K562 (cell line): ENCODE measurements around the gene FBP1. TPM values are rescaled to one million over a fixed set of nuclear protein-coding genes. Genes with fewer than 3 reads are reported as not detected.

ENCODE experiments used
- CHCHD3 ChIP-seq: fragments of 250-450 bp; sonication (Bioruptor Pico); IDR thresholded peaks from 2 replicates; pipeline ENCODE4 v2.1.2; 2022; ENCODE audit warnings: mild to moderate bottlenecking
- EP300 ChIP-seq: IDR thresholded peaks from 2 replicates; pipeline ENCODE4 v1.6.1; 2012; ENCODE audit warnings: low read length, improper control_type of control experiment
- HNRNPUL1 ChIP-seq: fragments of 200-400 bp; formaldehyde crosslinking; IDR thresholded peaks from 2 replicates; pipeline ENCODE4 v1.6.1; 2017; ENCODE audit warnings: low read length
- MTA2 ChIP-seq: fragments of 450-650 bp; IDR thresholded peaks from 2 replicates; pipeline ENCODE4 v1.6.1; 2016; ENCODE audit warnings: low read depth
- NONO ChIP-seq, 2 experiments: fragments of 200-400 bp in 1 of 2; fragments of 450-650 bp in 1 of 2; formaldehyde crosslinking in 1 of 2; IDR thresholded peaks; 2 replicates each; pipeline ENCODE4 v1.6.1; 2017; ENCODE audit warnings: low read depth in 2 of 2, mild to moderate bottlenecking in 2 of 2, moderate library complexity in 2 of 2, low read length in 1 of 2
- PTBP1 ChIP-seq: fragments of 200-400 bp; formaldehyde crosslinking; IDR thresholded peaks from 2 replicates; pipeline ENCODE4 v1.6.1; 2017; ENCODE audit warnings: low read depth, low read length
- RHOXF2B ChIP-seq: fragments of 250-450 bp; sonication (Bioruptor Pico); conservative IDR thresholded peaks from 2 replicates; pipeline ENCODE4 v1.5.1; 2021
- TAF15 ChIP-seq: fragments of 200-400 bp; formaldehyde crosslinking; IDR thresholded peaks from 2 replicates; pipeline ENCODE4 v1.6.1; 2017; ENCODE audit warnings: mild to moderate bottlenecking, low read depth, low read length, moderate library complexity
- ZNF311 ChIP-seq: fragments of 250-450 bp; sonication (Bioruptor Pico); IDR thresholded peaks from 2 replicates; pipeline ENCODE4 v1.4.0; 2020; ENCODE audit warnings: mild to moderate bottlenecking, moderate library complexity
- ZNF584 ChIP-seq: fragments of 200-800 bp; sonication (Bioruptor generic); IDR thresholded peaks from 2 replicates; pipeline ENCODE4 v1.6.1; 2016; ENCODE audit warnings: low read depth, mild to moderate bottlenecking, missing genetic modification characterization, missing compliant biosample characterization
- ZNF717 ChIP-seq: fragments of 250-450 bp; sonication (Bioruptor Pico); IDR thresholded peaks from 2 replicates; pipeline ENCODE4 v1.5.0; 2021
- polyA plus RNA-seq, 8 experiments: library from polyadenylated mRNA; depleted of rRNA in 4 of 8; stranded (reverse) in 5 of 8; unstranded in 3 of 8; fragments of >200 nt; fragmentation: Nextera tagmentation in 2 of 8; fragmentation: Illumina TruSeq in 1 of 8; extraction: Ambion mirVana in 2 of 8; extraction: Trizol in 1 of 8; gene quantifications; 2 replicates each; pipeline versions ENCODE4 v1.2.1 to v1.2.3, GENCODE V29; 2011 to 2014; ENCODE audit warnings: inconsistent platforms in 1 of 8, missing spikeins in 1 of 8
- total RNA-seq, 7 experiments: library from RNA; depleted of rRNA in 6 of 7; stranded (reverse); fragments of >200 nt in 6 of 7; fragmentation: Illumina TruSeq in 2 of 7; extraction: Trizol in 2 of 7; gene quantifications; 2 replicates each; pipeline versions ENCODE4 v1.2.1 to v1.2.3, GENCODE V29; 2011 to 2021; ENCODE audit warnings: low replicate concordance in 1 of 7
- TF ChIP-seq, protein P1 (sequence below): fragments of 450-650 bp; formaldehyde crosslinking; IDR thresholded peaks from 2 replicates; pipeline ENCODE4 v1.4.0; 2020; ENCODE audit warnings: mild to moderate bottlenecking, mixed read lengths
- TF ChIP-seq, protein P2 (sequence below): fragments of 250-450 bp; sonication (Bioruptor Pico); IDR thresholded peaks from 2 replicates; pipeline ENCODE4 v1.8.0; 2022; ENCODE audit warnings: moderate library complexity, mild to moderate bottlenecking, inconsistent platforms
- TF ChIP-seq, protein P3 (sequence below): IDR thresholded peaks from 3 replicates; pipeline ENCODE4 v1.6.1; 2011; ENCODE audit warnings: borderline replicate concordance, mild to moderate bottlenecking, moderate library complexity; ENCODE audit not compliant: insufficient read length; ENCODE audit errors: extremely low read depth
- TF ChIP-seq, protein P4 (sequence below): sonication (generic); formaldehyde crosslinking; IDR thresholded peaks from 2 replicates; pipeline ENCODE4 v1.8.1; 2023; ENCODE audit warnings: mild to moderate bottlenecking, missing genetic modification reagents
- TF ChIP-seq, protein P5 (sequence below): fragments of 450-650 bp; formaldehyde crosslinking; IDR thresholded peaks from 2 replicates; pipeline ENCODE4 v1.4.0; 2020; ENCODE audit warnings: mild to moderate bottlenecking, moderate library complexity
- TF ChIP-seq, protein P6 (sequence below), 2 experiments: fragments of 200-800 bp in 1 of 2; sonication (Bioruptor generic) in 1 of 2; sonication (generic) in 1 of 2; formaldehyde crosslinking in 1 of 2; IDR thresholded peaks in 1 of 2; conservative IDR thresholded peaks in 1 of 2; 2 replicates each; pipeline versions ENCODE4 v1.5.0 to v1.6.1; 2016 to 2020; ENCODE audit warnings: missing compliant biosample characterization in 1 of 2, missing genetic modification characterization in 1 of 2, missing genetic modification reagents in 1 of 2
- TF ChIP-seq, protein P7 (sequence below): IDR thresholded peaks from 2 replicates; pipeline ENCODE4 v1.6.1; 2011; ENCODE audit not compliant: insufficient read length; ENCODE audit errors: extremely low read depth

The FBP1 gene
- total and polyA plus RNA-seq, 9 of the 15 experiments (the other 6 are each of a cell fraction or from before 2014, with no cell fraction given): 0.24 TPM; not detected in 8

DNA sequence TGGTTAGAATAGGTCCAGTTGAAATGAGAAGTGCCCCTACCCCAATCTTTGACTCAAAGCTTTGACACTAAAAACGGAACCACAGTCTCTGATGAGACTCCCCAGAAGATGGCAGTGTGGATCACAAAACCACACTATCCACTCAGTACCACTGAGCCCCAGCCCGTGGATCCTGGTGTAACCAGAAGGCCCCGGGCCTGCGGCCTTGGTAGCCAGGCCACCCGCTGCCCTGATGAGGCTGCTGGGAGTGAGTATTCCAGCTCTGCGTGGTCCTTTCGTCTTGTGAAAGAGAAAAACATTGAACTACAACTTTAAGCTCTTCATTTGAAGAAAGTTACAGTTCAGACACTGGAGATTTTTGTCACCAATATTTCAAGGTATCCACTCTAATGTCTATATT is 42.2 kb upstream of the FBP1 start (continued):
- TF ChIP-seq ZNF717 (CRISPR knock-in tag) (no peak), ZNF311 (CRISPR knock-in tag) (no peak), CHCHD3 (no peak), MTA2 (no peak), PTBP1 (no peak), TAF15 (no peak), HNRNPUL1 (no peak), ZNF584 (CRISPR knock-in tag) (no peak), RHOXF2B (CRISPR knock-in tag) (no peak), NONO (IDR thresholded peaks at IDR 0.05; ENCODE audit: low read depth in 2 of 2, low read length in 1 of 2) (no peak), EP300 (no peak)
- TF ChIP-seq, protein P1, sequence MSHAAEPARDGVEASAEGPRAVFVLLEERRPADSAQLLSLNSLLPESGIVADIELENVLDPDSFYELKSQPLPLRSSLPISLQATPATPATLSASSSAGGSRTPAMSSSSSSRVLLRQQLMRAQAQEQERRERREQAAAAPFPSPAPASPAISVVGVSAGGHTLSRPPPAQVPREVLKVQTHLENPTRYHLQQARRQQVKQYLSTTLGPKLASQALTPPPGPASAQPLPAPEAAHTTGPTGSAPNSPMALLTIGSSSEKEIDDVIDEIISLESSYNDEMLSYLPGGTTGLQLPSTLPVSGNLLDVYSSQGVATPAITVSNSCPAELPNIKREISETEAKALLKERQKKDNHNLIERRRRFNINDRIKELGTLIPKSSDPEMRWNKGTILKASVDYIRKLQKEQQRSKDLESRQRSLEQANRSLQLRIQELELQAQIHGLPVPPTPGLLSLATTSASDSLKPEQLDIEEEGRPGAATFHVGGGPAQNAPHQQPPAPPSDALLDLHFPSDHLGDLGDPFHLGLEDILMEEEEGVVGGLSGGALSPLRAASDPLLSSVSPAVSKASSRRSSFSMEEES (CRISPR knock-in tag): no peak
- TF ChIP-seq, protein P2, sequence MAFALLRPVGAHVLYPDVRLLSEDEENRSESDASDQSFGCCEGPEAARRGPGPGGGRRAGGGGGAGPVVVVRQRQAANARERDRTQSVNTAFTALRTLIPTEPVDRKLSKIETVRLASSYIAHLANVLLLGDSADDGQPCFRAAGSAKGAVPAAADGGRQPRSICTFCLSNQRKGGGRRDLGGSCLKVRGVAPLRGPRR: no peak
- TF ChIP-seq, protein P3, sequence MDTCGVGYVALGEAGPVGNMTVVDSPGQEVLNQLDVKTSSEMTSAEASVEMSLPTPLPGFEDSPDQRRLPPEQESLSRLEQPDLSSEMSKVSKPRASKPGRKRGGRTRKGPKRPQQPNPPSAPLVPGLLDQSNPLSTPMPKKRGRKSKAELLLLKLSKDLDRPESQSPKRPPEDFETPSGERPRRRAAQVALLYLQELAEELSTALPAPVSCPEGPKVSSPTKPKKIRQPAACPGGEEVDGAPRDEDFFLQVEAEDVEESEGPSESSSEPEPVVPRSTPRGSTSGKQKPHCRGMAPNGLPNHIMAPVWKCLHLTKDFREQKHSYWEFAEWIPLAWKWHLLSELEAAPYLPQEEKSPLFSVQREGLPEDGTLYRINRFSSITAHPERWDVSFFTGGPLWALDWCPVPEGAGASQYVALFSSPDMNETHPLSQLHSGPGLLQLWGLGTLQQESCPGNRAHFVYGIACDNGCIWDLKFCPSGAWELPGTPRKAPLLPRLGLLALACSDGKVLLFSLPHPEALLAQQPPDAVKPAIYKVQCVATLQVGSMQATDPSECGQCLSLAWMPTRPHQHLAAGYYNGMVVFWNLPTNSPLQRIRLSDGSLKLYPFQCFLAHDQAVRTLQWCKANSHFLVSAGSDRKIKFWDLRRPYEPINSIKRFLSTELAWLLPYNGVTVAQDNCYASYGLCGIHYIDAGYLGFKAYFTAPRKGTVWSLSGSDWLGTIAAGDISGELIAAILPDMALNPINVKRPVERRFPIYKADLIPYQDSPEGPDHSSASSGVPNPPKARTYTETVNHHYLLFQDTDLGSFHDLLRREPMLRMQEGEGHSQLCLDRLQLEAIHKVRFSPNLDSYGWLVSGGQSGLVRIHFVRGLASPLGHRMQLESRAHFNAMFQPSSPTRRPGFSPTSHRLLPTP: no peak
- TF ChIP-seq, protein P4, sequence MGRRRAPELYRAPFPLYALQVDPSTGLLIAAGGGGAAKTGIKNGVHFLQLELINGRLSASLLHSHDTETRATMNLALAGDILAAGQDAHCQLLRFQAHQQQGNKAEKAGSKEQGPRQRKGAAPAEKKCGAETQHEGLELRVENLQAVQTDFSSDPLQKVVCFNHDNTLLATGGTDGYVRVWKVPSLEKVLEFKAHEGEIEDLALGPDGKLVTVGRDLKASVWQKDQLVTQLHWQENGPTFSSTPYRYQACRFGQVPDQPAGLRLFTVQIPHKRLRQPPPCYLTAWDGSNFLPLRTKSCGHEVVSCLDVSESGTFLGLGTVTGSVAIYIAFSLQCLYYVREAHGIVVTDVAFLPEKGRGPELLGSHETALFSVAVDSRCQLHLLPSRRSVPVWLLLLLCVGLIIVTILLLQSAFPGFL (CRISPR knock-in tag): no peak
- TF ChIP-seq, protein P5, sequence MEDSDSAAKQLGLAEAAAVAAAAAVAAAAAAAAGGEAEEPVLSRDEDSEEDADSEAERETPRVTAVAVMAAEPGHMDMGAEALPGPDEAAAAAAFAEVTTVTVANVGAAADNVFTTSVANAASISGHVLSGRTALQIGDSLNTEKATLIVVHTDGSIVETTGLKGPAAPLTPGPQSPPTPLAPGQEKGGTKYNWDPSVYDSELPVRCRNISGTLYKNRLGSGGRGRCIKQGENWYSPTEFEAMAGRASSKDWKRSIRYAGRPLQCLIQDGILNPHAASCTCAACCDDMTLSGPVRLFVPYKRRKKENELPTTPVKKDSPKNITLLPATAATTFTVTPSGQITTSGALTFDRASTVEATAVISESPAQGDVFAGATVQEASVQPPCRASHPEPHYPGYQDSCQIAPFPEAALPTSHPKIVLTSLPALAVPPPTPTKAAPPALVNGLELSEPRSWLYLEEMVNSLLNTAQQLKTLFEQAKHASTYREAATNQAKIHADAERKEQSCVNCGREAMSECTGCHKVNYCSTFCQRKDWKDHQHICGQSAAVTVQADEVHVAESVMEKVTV (CRISPR knock-in tag): peak; percentile 77
- TF ChIP-seq, protein P6, sequence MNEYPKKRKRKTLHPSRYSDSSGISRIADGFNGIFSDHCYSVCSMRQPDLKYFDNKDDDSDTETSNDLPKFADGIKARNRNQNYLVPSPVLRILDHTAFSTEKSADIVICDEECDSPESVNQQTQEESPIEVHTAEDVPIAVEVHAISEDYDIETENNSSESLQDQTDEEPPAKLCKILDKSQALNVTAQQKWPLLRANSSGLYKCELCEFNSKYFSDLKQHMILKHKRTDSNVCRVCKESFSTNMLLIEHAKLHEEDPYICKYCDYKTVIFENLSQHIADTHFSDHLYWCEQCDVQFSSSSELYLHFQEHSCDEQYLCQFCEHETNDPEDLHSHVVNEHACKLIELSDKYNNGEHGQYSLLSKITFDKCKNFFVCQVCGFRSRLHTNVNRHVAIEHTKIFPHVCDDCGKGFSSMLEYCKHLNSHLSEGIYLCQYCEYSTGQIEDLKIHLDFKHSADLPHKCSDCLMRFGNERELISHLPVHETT (CRISPR knock-in tag; conservative IDR thresholded peaks at IDR 0.05 in 1 of 2, IDR thresholded peaks at IDR 0.05 in 1 of 2): no peak
- TF ChIP-seq, protein P7, sequence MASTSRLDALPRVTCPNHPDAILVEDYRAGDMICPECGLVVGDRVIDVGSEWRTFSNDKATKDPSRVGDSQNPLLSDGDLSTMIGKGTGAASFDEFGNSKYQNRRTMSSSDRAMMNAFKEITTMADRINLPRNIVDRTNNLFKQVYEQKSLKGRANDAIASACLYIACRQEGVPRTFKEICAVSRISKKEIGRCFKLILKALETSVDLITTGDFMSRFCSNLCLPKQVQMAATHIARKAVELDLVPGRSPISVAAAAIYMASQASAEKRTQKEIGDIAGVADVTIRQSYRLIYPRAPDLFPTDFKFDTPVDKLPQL: no peak
